HepG2 (cell line): ENCODE results near the gene TH. TPM values are rescaled to one million over a fixed set of nuclear protein-coding genes. Genes with fewer than 3 reads are reported as not detected.

Source experiments
- EZH2 ChIP-seq: conservative IDR thresholded peaks from 2 replicates; pipeline ENCODE4 v1.6.1; 2012; ENCODE audit warnings: mild to moderate bottlenecking, low read depth, low read length, moderate library complexity
- KMT2A ChIP-seq: sonication (generic); formaldehyde crosslinking; IDR thresholded peaks from 2 replicates; pipeline ENCODE4 v1.4.0; 2020; ENCODE audit warnings: missing genetic modification reagents
- MAZ ChIP-seq, 2 experiments: sonication (generic) in 1 of 2; formaldehyde crosslinking in 1 of 2; IDR thresholded peaks; 2 replicates each; pipeline versions ENCODE4 v1.5.0 to v1.6.1; 2012 to 2020; ENCODE audit warnings: low read depth in 2 of 2, mild to moderate bottlenecking in 2 of 2, borderline replicate concordance in 1 of 2, improper control_type of control experiment in 1 of 2, low read length in 1 of 2, missing genetic modification reagents in 1 of 2, moderate library complexity in 1 of 2
- MZF1 ChIP-seq: sonication (generic); formaldehyde crosslinking; IDR thresholded peaks from 2 replicates; pipeline ENCODE4 v1.8.1; 2023; ENCODE audit warnings: mild to moderate bottlenecking, missing genetic modification reagents, borderline replicate concordance
- NFE2L2 ChIP-seq: fragments of 150-350 bp; IDR thresholded peaks from 2 replicates; pipeline ENCODE4 v1.6.1; 2014; ENCODE audit warnings: low read length
- PHF8 ChIP-seq: sonication (generic); formaldehyde crosslinking; IDR thresholded peaks from 2 replicates; pipeline ENCODE4 v1.5.0; 2020; ENCODE audit warnings: missing genetic modification reagents
- RBM22 ChIP-seq: fragments of 200-400 bp; formaldehyde crosslinking; optimal IDR thresholded peaks from 2 replicates; pipeline ENCODE3; 2017; ENCODE audit warnings: mild to moderate bottlenecking, low read length, moderate library complexity
- ZKSCAN1 ChIP-seq: fragments of 150-350 bp; IDR thresholded peaks from 2 replicates; pipeline ENCODE4 v1.6.1; 2014; ENCODE audit warnings: low read length
- ZMYM2 ChIP-seq: sonication (generic); formaldehyde crosslinking; IDR thresholded peaks from 2 replicates; pipeline ENCODE4 v1.8.0; 2022; ENCODE audit warnings: mild to moderate bottlenecking, missing genetic modification reagents
- ZNF282 ChIP-seq: fragments of 450-650 bp; IDR thresholded peaks from 2 replicates; pipeline ENCODE4 v1.6.1; 2018; ENCODE audit not compliant: partially characterized antibody
- ZNF850 ChIP-seq: sonication (generic); formaldehyde crosslinking; conservative IDR thresholded peaks from 2 replicates; pipeline ENCODE4 v1.9.0; 2021; ENCODE audit warnings: mild to moderate bottlenecking, missing genetic modification reagents
- ZSCAN25 ChIP-seq: sonication (generic); formaldehyde crosslinking; IDR thresholded peaks from 2 replicates; pipeline ENCODE4 v1.8.0; 2022; ENCODE audit warnings: mild to moderate bottlenecking, missing genetic modification reagents
- polyA plus RNA-seq, 8 experiments: library from polyadenylated mRNA; depleted of rRNA in 3 of 8; stranded (reverse) in 7 of 8; unstranded in 1 of 8; fragments of >200 nt; fragmentation: Illumina TruSeq in 4 of 8; extraction: Trizol in 4 of 8; gene quantifications; 2 replicates each; pipeline versions ENCODE4 v1.2.1 to v1.2.3, GENCODE V29; 2011 to 2016; ENCODE audit warnings: low read depth in 4 of 8, missing spikeins in 1 of 8, mixed read lengths in 1 of 8; ENCODE audit not compliant: insufficient read depth in 1 of 8
- total RNA-seq, 5 experiments: library from RNA; depleted of rRNA; stranded (reverse); fragments of >200 nt; fragmentation: Illumina TruSeq; extraction: Trizol; gene quantifications; 2 replicates each; pipeline ENCODE4 v1.2.3, GENCODE V29; 2016; ENCODE audit warnings: low read depth in 1 of 5
- TF ChIP-seq, protein P1 (sequence below): IDR thresholded peaks from 2 replicates; pipeline ENCODE4 v1.4.0; 2020; ENCODE audit warnings: mild to moderate bottlenecking, missing genetic modification reagents
- TF ChIP-seq, protein P2 (sequence below): sonication (generic); formaldehyde crosslinking; IDR thresholded peaks from 2 replicates; pipeline ENCODE4 v1.4.0; 2020; ENCODE audit warnings: missing genetic modification reagents
- TF ChIP-seq, protein P3 (sequence below): sonication (generic); formaldehyde crosslinking; IDR thresholded peaks from 2 replicates; pipeline ENCODE4 v1.5.1; 2020; ENCODE audit warnings: missing genetic modification reagents, mild to moderate bottlenecking, borderline replicate concordance
- TF ChIP-seq, protein P4 (sequence below): sonication (generic); formaldehyde crosslinking; IDR thresholded peaks from 2 replicates; pipeline ENCODE4 v1.4.0; 2020; ENCODE audit warnings: missing genetic modification reagents
- TF ChIP-seq, protein P5 (sequence below): IDR thresholded peaks from 2 replicates; pipeline ENCODE4 v1.6.1; 2012; ENCODE audit warnings: low read depth, low read length, improper control_type of control experiment

TH gene
- total and polyA plus RNA-seq, 2 of the 13 experiments (the other 11 are each of a cell fraction or from before 2014, with no cell fraction given): 0.36 TPM; not detected in 1

DNA sequence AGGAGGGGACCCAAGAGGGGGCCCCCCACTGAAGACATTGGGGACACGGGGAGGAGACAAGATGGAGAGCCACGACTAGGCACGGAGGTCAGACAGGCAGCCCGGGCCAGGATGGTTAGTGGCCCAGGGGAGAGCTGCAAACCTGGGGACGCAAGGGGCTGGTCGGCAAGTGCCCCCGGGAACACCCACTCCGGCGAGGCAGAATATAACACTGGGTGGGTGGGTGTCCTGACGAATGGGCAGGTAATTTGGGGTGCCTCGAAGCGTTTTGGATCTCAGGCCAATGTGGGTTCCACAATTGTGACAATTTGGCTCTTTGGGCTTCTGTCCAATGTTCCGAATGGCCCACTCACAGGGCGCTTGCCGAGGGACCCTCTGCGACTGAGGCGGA lies 42.3 kb downstream of the TH start (continued):
- TF ChIP-seq PHF8 (CRISPR knock-in tag): 0 out of 2 replicates have a peak, but pooled peaks have one; percentile 19
- TF ChIP-seq RBM22: peak; percentile 6
- no peak for TF ChIP-seq ZMYM2 (CRISPR knock-in tag)
- TF ChIP-seq KMT2A: no peak; the same call in 1 of the 2 replicates
- no peak for TF ChIP-seq MZF1 (CRISPR knock-in tag)
- TF ChIP-seq EZH2: no peak
- no peak for TF ChIP-seq ZNF282
- TF ChIP-seq, protein P1, sequence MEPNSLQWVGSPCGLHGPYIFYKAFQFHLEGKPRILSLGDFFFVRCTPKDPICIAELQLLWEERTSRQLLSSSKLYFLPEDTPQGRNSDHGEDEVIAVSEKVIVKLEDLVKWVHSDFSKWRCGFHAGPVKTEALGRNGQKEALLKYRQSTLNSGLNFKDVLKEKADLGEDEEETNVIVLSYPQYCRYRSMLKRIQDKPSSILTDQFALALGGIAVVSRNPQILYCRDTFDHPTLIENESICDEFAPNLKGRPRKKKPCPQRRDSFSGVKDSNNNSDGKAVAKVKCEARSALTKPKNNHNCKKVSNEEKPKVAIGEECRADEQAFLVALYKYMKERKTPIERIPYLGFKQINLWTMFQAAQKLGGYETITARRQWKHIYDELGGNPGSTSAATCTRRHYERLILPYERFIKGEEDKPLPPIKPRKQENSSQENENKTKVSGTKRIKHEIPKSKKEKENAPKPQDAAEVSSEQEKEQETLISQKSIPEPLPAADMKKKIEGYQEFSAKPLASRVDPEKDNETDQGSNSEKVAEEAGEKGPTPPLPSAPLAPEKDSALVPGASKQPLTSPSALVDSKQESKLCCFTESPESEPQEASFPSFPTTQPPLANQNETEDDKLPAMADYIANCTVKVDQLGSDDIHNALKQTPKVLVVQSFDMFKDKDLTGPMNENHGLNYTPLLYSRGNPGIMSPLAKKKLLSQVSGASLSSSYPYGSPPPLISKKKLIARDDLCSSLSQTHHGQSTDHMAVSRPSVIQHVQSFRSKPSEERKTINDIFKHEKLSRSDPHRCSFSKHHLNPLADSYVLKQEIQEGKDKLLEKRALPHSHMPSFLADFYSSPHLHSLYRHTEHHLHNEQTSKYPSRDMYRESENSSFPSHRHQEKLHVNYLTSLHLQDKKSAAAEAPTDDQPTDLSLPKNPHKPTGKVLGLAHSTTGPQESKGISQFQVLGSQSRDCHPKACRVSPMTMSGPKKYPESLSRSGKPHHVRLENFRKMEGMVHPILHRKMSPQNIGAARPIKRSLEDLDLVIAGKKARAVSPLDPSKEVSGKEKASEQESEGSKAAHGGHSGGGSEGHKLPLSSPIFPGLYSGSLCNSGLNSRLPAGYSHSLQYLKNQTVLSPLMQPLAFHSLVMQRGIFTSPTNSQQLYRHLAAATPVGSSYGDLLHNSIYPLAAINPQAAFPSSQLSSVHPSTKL (CRISPR knock-in tag): peak; percentile 2; the same call in 1 of the 2 replicates
- no peak for TF ChIP-seq MAZ (IDR thresholded peaks at IDR 0.05; ENCODE audit: borderline replicate concordance, low read depth, low read length)
- TF ChIP-seq MAZ (CRISPR knock-in tag; IDR thresholded peaks at IDR 0.05; ENCODE audit: low read depth): no peak
- TF ChIP-seq, protein P2, sequence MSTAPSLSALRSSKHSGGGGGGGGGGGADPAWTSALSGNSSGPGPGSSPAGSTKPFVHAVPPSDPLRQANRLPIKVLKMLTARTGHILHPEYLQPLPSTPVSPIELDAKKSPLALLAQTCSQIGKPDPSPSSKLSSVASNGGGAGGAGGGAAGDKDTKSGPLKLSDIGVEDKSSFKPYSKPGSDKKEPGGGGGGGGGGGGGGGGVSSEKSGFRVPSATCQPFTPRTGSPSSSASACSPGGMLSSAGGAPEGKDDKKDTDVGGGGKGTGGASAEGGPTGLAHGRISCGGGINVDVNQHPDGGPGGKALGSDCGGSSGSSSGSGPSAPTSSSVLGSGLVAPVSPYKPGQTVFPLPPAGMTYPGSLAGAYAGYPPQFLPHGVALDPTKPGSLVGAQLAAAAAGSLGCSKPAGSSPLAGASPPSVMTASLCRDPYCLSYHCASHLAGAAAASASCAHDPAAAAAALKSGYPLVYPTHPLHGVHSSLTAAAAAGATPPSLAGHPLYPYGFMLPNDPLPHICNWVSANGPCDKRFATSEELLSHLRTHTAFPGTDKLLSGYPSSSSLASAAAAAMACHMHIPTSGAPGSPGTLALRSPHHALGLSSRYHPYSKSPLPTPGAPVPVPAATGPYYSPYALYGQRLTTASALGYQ (CRISPR knock-in tag): no peak
- no peak for TF ChIP-seq NFE2L2
- TF ChIP-seq, protein P3, sequence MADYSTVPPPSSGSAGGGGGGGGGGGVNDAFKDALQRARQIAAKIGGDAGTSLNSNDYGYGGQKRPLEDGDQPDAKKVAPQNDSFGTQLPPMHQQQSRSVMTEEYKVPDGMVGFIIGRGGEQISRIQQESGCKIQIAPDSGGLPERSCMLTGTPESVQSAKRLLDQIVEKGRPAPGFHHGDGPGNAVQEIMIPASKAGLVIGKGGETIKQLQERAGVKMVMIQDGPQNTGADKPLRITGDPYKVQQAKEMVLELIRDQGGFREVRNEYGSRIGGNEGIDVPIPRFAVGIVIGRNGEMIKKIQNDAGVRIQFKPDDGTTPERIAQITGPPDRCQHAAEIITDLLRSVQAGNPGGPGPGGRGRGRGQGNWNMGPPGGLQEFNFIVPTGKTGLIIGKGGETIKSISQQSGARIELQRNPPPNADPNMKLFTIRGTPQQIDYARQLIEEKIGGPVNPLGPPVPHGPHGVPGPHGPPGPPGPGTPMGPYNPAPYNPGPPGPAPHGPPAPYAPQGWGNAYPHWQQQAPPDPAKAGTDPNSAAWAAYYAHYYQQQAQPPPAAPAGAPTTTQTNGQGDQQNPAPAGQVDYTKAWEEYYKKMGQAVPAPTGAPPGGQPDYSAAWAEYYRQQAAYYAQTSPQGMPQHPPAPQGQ: no peak
- TF ChIP-seq ZKSCAN1: no peak
- TF ChIP-seq ZSCAN25 (CRISPR knock-in tag): 0 out of 2 replicates have a peak, but pooled peaks have one; percentile 4
- TF ChIP-seq, protein P4, sequence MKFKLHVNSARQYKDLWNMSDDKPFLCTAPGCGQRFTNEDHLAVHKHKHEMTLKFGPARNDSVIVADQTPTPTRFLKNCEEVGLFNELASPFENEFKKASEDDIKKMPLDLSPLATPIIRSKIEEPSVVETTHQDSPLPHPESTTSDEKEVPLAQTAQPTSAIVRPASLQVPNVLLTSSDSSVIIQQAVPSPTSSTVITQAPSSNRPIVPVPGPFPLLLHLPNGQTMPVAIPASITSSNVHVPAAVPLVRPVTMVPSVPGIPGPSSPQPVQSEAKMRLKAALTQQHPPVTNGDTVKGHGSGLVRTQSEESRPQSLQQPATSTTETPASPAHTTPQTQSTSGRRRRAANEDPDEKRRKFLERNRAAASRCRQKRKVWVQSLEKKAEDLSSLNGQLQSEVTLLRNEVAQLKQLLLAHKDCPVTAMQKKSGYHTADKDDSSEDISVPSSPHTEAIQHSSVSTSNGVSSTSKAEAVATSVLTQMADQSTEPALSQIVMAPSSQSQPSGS: peak; percentile 5; the same call in 1 of the 2 replicates
- TF ChIP-seq, protein P5, sequence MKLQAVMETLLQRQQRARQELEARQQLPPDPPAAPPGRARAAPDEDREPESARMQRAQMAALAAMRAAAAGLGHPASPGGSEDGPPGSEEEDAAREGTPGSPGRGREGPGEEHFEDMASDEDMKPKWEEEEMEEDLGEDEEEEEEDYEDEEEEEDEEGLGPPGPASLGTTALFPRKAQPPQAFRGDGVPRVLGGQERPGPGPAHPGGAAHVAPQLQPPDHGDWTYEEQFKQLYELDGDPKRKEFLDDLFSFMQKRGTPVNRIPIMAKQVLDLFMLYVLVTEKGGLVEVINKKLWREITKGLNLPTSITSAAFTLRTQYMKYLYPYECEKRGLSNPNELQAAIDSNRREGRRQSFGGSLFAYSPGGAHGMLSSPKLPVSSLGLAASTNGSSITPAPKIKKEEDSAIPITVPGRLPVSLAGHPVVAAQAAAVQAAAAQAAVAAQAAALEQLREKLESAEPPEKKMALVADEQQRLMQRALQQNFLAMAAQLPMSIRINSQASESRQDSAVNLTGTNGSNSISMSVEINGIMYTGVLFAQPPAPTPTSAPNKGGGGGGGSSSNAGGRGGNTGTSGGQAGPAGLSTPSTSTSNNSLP: no peak
- no peak for TF ChIP-seq ZNF850 (CRISPR knock-in tag)
